Measurements from ENCODE around the gene JAM3.

DNA sequence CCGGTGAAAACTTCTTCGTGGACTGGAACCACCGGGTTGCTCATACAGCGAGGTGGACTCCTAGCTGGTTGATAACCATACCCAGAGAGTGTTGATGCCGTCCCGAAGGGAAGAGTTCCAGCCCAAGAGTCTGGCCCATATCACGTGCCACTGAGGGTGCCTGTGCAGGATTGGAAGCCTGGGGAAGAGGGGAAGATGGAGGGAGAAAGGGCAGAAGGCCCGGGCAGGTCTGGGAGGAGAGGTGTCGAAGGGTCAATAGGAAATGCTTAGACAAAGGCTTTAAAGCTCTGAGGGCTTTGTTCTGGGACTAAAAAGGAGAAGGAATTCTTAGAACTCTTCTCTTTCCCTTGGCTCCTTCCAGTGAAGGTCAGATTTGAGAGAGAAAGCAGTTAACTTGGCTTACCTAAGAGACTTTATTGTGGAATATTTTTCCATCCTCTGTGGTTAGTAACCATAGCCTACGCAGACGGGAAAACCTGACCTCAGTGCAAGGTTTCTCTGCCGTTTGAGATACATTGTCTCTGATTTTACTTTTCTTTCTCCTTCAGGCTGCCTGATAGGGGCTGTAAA, 70.5 kb downstream of the JAM3 start:
- no peak for TF ChIP-seq CSDC2 (CRISPR knock-in tag; IDR thresholded peaks at IDR 0.05)
- TF ChIP-seq, protein P1, sequence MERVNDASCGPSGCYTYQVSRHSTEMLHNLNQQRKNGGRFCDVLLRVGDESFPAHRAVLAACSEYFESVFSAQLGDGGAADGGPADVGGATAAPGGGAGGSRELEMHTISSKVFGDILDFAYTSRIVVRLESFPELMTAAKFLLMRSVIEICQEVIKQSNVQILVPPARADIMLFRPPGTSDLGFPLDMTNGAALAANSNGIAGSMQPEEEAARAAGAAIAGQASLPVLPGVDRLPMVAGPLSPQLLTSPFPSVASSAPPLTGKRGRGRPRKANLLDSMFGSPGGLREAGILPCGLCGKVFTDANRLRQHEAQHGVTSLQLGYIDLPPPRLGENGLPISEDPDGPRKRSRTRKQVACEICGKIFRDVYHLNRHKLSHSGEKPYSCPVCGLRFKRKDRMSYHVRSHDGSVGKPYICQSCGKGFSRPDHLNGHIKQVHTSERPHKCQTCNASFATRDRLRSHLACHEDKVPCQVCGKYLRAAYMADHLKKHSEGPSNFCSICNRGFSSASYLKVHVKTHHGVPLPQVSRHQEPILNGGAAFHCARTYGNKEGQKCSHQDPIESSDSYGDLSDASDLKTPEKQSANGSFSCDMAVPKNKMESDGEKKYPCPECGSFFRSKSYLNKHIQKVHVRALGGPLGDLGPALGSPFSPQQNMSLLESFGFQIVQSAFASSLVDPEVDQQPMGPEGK (CRISPR knock-in tag; IDR thresholded peaks at IDR 0.05; ENCODE audit: borderline replicate concordance), result no peak
- no peak for TF ChIP-seq GLIS3 (CRISPR knock-in tag; IDR thresholded peaks at IDR 0.05)
- no peak for TF ChIP-seq ZFP3 (CRISPR knock-in tag; IDR thresholded peaks at IDR 0.05)
- TF ChIP-seq TCF4 (CRISPR knock-in tag; IDR thresholded peaks at IDR 0.05; ENCODE audit: borderline replicate concordance), result no peak
- TF ChIP-seq BACH2 (CRISPR knock-in tag; IDR thresholded peaks at IDR 0.05; ENCODE audit: borderline replicate concordance), result no peak
- TF ChIP-seq RARB (CRISPR knock-in tag; IDR thresholded peaks at IDR 0.05), result no peak
- TF ChIP-seq ARNTL (CRISPR knock-in tag; IDR thresholded peaks at IDR 0.05; ENCODE audit: borderline replicate concordance, low read depth), result no peak
- TF ChIP-seq, protein P2, sequence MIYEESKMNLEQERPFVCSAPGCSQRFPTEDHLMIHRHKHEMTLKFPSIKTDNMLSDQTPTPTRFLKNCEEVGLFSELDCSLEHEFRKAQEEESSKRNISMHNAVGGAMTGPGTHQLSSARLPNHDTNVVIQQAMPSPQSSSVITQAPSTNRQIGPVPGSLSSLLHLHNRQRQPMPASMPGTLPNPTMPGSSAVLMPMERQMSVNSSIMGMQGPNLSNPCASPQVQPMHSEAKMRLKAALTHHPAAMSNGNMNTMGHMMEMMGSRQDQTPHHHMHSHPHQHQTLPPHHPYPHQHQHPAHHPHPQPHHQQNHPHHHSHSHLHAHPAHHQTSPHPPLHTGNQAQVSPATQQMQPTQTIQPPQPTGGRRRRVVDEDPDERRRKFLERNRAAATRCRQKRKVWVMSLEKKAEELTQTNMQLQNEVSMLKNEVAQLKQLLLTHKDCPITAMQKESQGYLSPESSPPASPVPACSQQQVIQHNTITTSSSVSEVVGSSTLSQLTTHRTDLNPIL (CRISPR knock-in tag; IDR thresholded peaks at IDR 0.05; ENCODE audit: low read depth), result no peak
- TF ChIP-seq, protein P3, sequence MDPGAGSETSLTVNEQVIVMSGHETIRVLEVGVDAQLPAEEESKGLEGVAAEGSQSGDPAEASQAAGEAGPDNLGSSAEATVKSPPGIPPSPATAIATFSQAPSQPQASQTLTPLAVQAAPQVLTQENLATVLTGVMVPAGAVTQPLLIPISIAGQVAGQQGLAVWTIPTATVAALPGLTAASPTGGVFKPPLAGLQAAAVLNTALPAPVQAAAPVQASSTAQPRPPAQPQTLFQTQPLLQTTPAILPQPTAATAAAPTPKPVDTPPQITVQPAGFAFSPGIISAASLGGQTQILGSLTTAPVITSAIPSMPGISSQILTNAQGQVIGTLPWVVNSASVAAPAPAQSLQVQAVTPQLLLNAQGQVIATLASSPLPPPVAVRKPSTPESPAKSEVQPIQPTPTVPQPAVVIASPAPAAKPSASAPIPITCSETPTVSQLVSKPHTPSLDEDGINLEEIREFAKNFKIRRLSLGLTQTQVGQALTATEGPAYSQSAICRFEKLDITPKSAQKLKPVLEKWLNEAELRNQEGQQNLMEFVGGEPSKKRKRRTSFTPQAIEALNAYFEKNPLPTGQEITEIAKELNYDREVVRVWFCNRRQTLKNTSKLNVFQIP (CRISPR knock-in tag; IDR thresholded peaks at IDR 0.05; ENCODE audit: borderline replicate concordance, low read depth), result no peak
- TF ChIP-seq ZNF70 (CRISPR knock-in tag; IDR thresholded peaks at IDR 0.05), result no peak
- TF ChIP-seq ESRRG (CRISPR knock-in tag; IDR thresholded peaks at IDR 0.05), result no peak
- TF ChIP-seq, protein P4, sequence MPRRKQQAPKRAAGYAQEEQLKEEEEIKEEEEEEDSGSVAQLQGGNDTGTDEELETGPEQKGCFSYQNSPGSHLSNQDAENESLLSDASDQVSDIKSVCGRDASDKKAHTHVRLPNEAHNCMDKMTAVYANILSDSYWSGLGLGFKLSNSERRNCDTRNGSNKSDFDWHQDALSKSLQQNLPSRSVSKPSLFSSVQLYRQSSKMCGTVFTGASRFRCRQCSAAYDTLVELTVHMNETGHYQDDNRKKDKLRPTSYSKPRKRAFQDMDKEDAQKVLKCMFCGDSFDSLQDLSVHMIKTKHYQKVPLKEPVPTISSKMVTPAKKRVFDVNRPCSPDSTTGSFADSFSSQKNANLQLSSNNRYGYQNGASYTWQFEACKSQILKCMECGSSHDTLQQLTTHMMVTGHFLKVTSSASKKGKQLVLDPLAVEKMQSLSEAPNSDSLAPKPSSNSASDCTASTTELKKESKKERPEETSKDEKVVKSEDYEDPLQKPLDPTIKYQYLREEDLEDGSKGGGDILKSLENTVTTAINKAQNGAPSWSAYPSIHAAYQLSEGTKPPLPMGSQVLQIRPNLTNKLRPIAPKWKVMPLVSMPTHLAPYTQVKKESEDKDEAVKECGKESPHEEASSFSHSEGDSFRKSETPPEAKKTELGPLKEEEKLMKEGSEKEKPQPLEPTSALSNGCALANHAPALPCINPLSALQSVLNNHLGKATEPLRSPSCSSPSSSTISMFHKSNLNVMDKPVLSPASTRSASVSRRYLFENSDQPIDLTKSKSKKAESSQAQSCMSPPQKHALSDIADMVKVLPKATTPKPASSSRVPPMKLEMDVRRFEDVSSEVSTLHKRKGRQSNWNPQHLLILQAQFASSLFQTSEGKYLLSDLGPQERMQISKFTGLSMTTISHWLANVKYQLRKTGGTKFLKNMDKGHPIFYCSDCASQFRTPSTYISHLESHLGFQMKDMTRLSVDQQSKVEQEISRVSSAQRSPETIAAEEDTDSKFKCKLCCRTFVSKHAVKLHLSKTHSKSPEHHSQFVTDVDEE (CRISPR knock-in tag; IDR thresholded peaks at IDR 0.05), result no peak
- TF ChIP-seq PPARA (CRISPR knock-in tag; IDR thresholded peaks at IDR 0.05; ENCODE audit: borderline replicate concordance), result no peak
